K562 (cell line): ENCODE measurements around the gene ACOT7. TPM values are rescaled to one million over a fixed set of nuclear protein-coding genes. Genes with fewer than 3 reads are reported as not detected.

Experiments
- C11orf30 ChIP-seq: fragments of 450-650 bp; IDR thresholded peaks from 2 replicates; pipeline ENCODE4 v1.6.1; 2016; ENCODE audit warnings: low read depth, mild to moderate bottlenecking
- CCNT2 ChIP-seq: IDR thresholded peaks from 2 replicates; pipeline ENCODE4 v1.6.1; 2011; ENCODE audit warnings: borderline replicate concordance, low read depth, mild to moderate bottlenecking, moderate library complexity, mixed read lengths, low read length; ENCODE audit not compliant: insufficient read length; ENCODE audit errors: extremely low read depth
- CEBPG ChIP-seq, 3 experiments: fragments of 200-800 bp in 1 of 3; sonication (Bioruptor generic) in 1 of 3; sonication (generic) in 1 of 3; formaldehyde crosslinking in 1 of 3; IDR thresholded peaks in 2 of 3; conservative IDR thresholded peaks in 1 of 3; 2 replicates each; pipeline versions ENCODE4 v1.6.1 to v1.8.0; 2016 to 2022; ENCODE audit warnings: missing compliant biosample characterization in 2 of 3, missing genetic modification characterization in 2 of 3, mild to moderate bottlenecking in 1 of 3, missing genetic modification reagents in 1 of 3
- ELF2 ChIP-seq: fragments of 250-450 bp; sonication (Bioruptor Pico); IDR thresholded peaks from 2 replicates; pipeline ENCODE4 v1.5.0; 2021; ENCODE audit warnings: mild to moderate bottlenecking
- EWSR1 ChIP-seq: fragments of 450-650 bp; IDR thresholded peaks from 2 replicates; pipeline ENCODE4 v1.6.1; 2018; ENCODE audit warnings: borderline replicate concordance, mild to moderate bottlenecking, low read depth, moderate library complexity; ENCODE audit not compliant: partially characterized antibody
- GABPB2 ChIP-seq: fragments of 250-450 bp; sonication (Bioruptor Pico); conservative IDR thresholded peaks from 2 replicates; pipeline ENCODE4 v1.5.1; 2021; ENCODE audit warnings: mild to moderate bottlenecking
- KAT2B ChIP-seq: IDR thresholded peaks from one replicate; pipeline ENCODE4 v1.6.1; 2012; ENCODE audit warnings: low read depth, mild to moderate bottlenecking, control low read depth, inconsistent platforms, low read length, moderate library complexity
- L3MBTL2 ChIP-seq: fragments of 450-650 bp; IDR thresholded peaks from 2 replicates; pipeline ENCODE4 v1.6.1; 2016; ENCODE audit warnings: mild to moderate bottlenecking, moderate library complexity
- MXI1 ChIP-seq: IDR thresholded peaks from 2 replicates; pipeline ENCODE4 v1.6.1; 2011; ENCODE audit warnings: low read depth, mild to moderate bottlenecking, improper control_type of control experiment, low read length
- MYC ChIP-seq, 2 experiments: fragments of 250-450 bp in 1 of 2; sonication (Bioruptor Pico) in 1 of 2; IDR thresholded peaks; 2 replicates each; pipeline versions ENCODE4 v1.5.1 to v1.6.1; 2012 to 2021; ENCODE audit warnings: low read depth in 2 of 2, borderline replicate concordance in 1 of 2, improper control_type of control experiment in 1 of 2, low read length in 1 of 2, mild to moderate bottlenecking in 1 of 2, moderate library complexity in 1 of 2
- MYNN ChIP-seq, 2 experiments: sonication (generic); formaldehyde crosslinking in 1 of 2; IDR thresholded peaks; 2 replicates each; pipeline versions ENCODE4 v1.5.0 to v1.6.1; 2016 to 2020; ENCODE audit warnings: antibody characterized with exemption in 1 of 2, missing genetic modification reagents in 1 of 2
- NELFE ChIP-seq: IDR thresholded peaks from 2 replicates; pipeline ENCODE4 v1.6.1; 2011; ENCODE audit warnings: mild to moderate bottlenecking; ENCODE audit not compliant: insufficient read depth, insufficient read length
- NRF1 ChIP-seq, 2 experiments: fragments of 450-650 bp; IDR thresholded peaks in 1 of 2; conservative IDR thresholded peaks in 1 of 2; 2 replicates each; pipeline ENCODE4 v1.6.1; 2014; ENCODE audit warnings: mild to moderate bottlenecking in 2 of 2
- ZNF121 ChIP-seq: sonication (generic); formaldehyde crosslinking; conservative IDR thresholded peaks from 2 replicates; pipeline ENCODE4 v1.8.0; 2022; ENCODE audit warnings: missing genetic modification reagents
- polyA plus RNA-seq, 8 experiments: library from polyadenylated mRNA; depleted of rRNA in 4 of 8; stranded (reverse) in 5 of 8; unstranded in 3 of 8; fragments of >200 nt; fragmentation: Nextera tagmentation in 2 of 8; fragmentation: Illumina TruSeq in 1 of 8; extraction: Ambion mirVana in 2 of 8; extraction: Trizol in 1 of 8; gene quantifications; 2 replicates each; pipeline versions ENCODE4 v1.2.1 to v1.2.3, GENCODE V29; 2011 to 2014; ENCODE audit warnings: inconsistent platforms in 1 of 8, missing spikeins in 1 of 8
- total RNA-seq, 7 experiments: library from RNA; depleted of rRNA in 6 of 7; stranded (reverse); fragments of >200 nt in 6 of 7; fragmentation: Illumina TruSeq in 2 of 7; extraction: Trizol in 2 of 7; gene quantifications; 2 replicates each; pipeline versions ENCODE4 v1.2.1 to v1.2.3, GENCODE V29; 2011 to 2021; ENCODE audit warnings: low replicate concordance in 1 of 7
- TF ChIP-seq, protein P1 (sequence below): sonication (generic); formaldehyde crosslinking; IDR thresholded peaks from 2 replicates; pipeline ENCODE4 v1.8.0; 2022; ENCODE audit warnings: mild to moderate bottlenecking, missing genetic modification reagents
- TF ChIP-seq, protein P2 (sequence below): fragments of 250-450 bp; sonication (Bioruptor Pico); IDR thresholded peaks from 2 replicates; pipeline ENCODE4 v1.5.0; 2021
- TF ChIP-seq, protein P3 (sequence below): conservative IDR thresholded peaks from 2 replicates; pipeline ENCODE4 v1.6.1; 2011; ENCODE audit warnings: low read depth, mild to moderate bottlenecking, low read length; ENCODE audit not compliant: control insufficient read depth
- TF ChIP-seq, protein P4 (sequence below): fragments of 200-800 bp; sonication (Bioruptor generic); IDR thresholded peaks from 2 replicates; pipeline ENCODE4 v1.6.1; 2017; ENCODE audit warnings: missing genetic modification characterization, missing compliant biosample characterization

The ACOT7 gene
- total and polyA plus RNA-seq, 9 of the 15 experiments (the other 6 are each of a cell fraction or from before 2014, with no cell fraction given) = 7.0 to 92.6 (median 37.2) TPM

DNA sequence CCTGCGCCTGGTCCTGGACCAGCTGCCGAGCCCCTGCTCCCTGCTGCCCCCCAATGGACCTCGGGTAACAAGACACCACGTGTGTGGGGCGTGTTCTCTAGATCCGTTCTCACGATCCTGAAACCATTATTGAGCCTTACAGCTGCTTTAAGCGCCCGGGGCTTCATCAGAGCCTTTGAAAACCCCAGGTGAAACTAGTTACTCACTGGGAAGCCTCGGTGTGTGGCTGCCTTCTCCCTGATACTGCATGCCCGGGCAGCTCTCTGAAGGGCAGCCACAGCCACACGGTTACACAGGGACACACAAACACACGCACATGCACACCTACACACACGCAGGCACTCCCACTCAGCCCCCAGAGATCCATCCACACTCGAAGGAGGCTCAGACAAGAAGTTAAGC, 20.9 kb upstream of the ACOT7 start (continued):
- TF ChIP-seq, protein P1, sequence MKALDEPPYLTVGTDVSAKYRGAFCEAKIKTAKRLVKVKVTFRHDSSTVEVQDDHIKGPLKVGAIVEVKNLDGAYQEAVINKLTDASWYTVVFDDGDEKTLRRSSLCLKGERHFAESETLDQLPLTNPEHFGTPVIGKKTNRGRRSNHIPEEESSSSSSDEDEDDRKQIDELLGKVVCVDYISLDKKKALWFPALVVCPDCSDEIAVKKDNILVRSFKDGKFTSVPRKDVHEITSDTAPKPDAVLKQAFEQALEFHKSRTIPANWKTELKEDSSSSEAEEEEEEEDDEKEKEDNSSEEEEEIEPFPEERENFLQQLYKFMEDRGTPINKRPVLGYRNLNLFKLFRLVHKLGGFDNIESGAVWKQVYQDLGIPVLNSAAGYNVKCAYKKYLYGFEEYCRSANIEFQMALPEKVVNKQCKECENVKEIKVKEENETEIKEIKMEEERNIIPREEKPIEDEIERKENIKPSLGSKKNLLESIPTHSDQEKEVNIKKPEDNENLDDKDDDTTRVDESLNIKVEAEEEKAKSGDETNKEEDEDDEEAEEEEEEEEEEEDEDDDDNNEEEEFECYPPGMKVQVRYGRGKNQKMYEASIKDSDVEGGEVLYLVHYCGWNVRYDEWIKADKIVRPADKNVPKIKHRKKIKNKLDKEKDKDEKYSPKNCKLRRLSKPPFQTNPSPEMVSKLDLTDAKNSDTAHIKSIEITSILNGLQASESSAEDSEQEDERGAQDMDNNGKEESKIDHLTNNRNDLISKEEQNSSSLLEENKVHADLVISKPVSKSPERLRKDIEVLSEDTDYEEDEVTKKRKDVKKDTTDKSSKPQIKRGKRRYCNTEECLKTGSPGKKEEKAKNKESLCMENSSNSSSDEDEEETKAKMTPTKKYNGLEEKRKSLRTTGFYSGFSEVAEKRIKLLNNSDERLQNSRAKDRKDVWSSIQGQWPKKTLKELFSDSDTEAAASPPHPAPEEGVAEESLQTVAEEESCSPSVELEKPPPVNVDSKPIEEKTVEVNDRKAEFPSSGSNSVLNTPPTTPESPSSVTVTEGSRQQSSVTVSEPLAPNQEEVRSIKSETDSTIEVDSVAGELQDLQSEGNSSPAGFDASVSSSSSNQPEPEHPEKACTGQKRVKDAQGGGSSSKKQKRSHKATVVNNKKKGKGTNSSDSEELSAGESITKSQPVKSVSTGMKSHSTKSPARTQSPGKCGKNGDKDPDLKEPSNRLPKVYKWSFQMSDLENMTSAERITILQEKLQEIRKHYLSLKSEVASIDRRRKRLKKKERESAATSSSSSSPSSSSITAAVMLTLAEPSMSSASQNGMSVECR (CRISPR knock-in tag) = peak; percentile 48; the same call in 1 of the 2 replicates
- peak; percentile 85 for TF ChIP-seq MYC (IDR thresholded peaks at IDR 0.05; ENCODE audit: low read depth, low read length)
- no peak for TF ChIP-seq MYC (CRISPR knock-in tag; IDR thresholded peaks at IDR 0.05; ENCODE audit: borderline replicate concordance, low read depth)
- TF ChIP-seq C11orf30 = no peak
- TF ChIP-seq, protein P2, sequence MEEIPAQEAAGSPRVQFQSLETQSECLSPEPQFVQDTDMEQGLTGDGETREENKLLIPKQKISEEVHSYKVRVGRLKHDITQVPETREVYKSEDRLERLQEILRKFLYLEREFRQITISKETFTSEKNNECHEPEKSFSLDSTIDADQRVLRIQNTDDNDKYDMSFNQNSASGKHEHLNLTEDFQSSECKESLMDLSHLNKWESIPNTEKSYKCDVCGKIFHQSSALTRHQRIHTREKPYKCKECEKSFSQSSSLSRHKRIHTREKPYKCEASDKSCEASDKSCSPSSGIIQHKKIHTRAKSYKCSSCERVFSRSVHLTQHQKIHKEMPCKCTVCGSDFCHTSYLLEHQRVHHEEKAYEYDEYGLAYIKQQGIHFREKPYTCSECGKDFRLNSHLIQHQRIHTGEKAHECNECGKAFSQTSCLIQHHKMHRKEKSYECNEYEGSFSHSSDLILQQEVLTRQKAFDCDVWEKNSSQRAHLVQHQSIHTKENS (CRISPR knock-in tag) = no peak
- TF ChIP-seq EWSR1 = no peak
- no peak for TF ChIP-seq ELF2 (CRISPR knock-in tag)
- TF ChIP-seq L3MBTL2 = peak; percentile 40; the same call in 1 of the 2 replicates
- no peak for TF ChIP-seq KAT2B
- no peak; the same call in 1 of the 2 replicates for TF ChIP-seq CEBPG (CRISPR knock-in tag; IDR thresholded peaks at IDR 0.05)
- TF ChIP-seq CEBPG (tag; conservative IDR thresholded peaks at IDR 0.05 in 1 of 2, IDR thresholded peaks at IDR 0.05 in 1 of 2) = no peak
- TF ChIP-seq ZNF121 (CRISPR knock-in tag) = no peak
- TF ChIP-seq, protein P3, sequence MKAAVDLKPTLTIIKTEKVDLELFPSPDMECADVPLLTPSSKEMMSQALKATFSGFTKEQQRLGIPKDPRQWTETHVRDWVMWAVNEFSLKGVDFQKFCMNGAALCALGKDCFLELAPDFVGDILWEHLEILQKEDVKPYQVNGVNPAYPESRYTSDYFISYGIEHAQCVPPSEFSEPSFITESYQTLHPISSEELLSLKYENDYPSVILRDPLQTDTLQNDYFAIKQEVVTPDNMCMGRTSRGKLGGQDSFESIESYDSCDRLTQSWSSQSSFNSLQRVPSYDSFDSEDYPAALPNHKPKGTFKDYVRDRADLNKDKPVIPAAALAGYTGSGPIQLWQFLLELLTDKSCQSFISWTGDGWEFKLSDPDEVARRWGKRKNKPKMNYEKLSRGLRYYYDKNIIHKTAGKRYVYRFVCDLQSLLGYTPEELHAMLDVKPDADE = 0 out of 2 replicates have a peak, but pooled peaks have one; percentile 52
- TF ChIP-seq NELFE = no peak
- TF ChIP-seq, protein P4, sequence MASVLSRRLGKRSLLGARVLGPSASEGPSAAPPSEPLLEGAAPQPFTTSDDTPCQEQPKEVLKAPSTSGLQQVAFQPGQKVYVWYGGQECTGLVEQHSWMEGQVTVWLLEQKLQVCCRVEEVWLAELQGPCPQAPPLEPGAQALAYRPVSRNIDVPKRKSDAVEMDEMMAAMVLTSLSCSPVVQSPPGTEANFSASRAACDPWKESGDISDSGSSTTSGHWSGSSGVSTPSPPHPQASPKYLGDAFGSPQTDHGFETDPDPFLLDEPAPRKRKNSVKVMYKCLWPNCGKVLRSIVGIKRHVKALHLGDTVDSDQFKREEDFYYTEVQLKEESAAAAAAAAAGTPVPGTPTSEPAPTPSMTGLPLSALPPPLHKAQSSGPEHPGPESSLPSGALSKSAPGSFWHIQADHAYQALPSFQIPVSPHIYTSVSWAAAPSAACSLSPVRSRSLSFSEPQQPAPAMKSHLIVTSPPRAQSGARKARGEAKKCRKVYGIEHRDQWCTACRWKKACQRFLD = no peak
- no peak for TF ChIP-seq GABPB2 (CRISPR knock-in tag)
- peak; percentile 77; the same call in 1 of the 2 replicates for TF ChIP-seq MXI1
- TF ChIP-seq NRF1 (conservative IDR thresholded peaks at IDR 0.05 in 1 of 2, IDR thresholded peaks at IDR 0.05 in 1 of 2) = peak in 1 of 2 experiments; percentile 0; a peak in 1 of 4 replicates
- TF ChIP-seq MYNN (IDR thresholded peaks at IDR 0.05) = no peak
- no peak for TF ChIP-seq MYNN (CRISPR knock-in tag; IDR thresholded peaks at IDR 0.05)
- TF ChIP-seq CCNT2 = no peak
